Lung microvascular endothelial cell (primary cell): ENCODE measurements around the gene IL32. TPM values are rescaled to one million over a fixed set of nuclear protein-coding genes. Genes with fewer than 3 reads are reported as not detected.

Source experiments
- DNase-seq, 2 donors: peaks; one replicate each; pipeline versions ENCODE4 v3.0.0 to v3.0.0-alpha.2; 2010; ENCODE audit warnings: low read depth in 2 of 2
- total RNA-seq: library from RNA; depleted of rRNA; stranded (reverse); fragments of >200 nt; gene quantifications from 2 replicates; pipeline ENCODE4 v1.2.1, GENCODE V29; 2014

Gene IL32
- total RNA-seq, 1 donor from 2014 or later, result 26.2 TPM

DNA sequence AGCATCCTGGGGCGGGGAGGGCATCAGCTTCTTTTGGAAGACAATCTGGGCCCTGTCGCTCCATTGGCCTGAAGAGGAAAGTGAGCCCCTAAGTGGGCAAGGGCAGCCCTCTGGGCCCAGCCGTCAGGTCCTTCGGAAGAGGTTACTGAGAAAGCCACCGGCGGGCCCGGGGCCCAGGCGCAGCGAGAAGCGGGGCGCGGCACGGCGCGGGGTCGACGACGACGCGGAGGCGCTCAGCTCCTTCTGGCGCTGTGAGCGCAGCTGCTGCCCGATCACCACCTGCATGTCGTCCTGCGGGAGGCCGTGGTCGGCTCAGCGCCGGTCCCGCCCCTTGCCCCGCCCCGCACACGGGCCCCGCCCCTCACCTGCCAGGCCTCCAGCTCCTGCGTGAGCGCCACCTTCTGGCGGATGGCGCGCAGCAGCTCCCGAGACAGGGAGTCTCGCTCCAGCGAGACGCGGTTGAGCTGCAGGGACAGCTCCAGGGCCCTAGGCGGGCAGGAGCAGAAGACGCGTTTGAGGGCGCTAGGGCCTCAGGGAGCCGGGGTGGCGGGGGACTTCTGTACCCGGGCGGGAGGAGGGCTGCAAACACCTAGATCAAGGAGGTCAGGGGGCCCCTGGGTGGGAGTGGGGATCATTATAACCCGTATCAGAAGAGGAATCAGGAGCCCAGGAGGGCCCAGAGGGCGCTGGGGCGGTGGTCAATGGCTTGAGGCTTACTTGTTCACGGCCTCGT is 37.3 kb upstream of the IL32 start:
- peak; percentile 69 to 87 for DNase-seq

- DNase-seq, result no peak
Measured at GRCh38 chr16:3028716-3029319, 36.6 kb upstream of the IL32 start.

- peak in 1 of 2 donors; percentile 26 for DNase-seq
Measured at GRCh38 chr16:3029491-3030221, 35.8 kb upstream of the IL32 start.

- DNase-seq, result no peak
Measured at GRCh38 chr16:3030222-3031212, 34.9 kb upstream of the IL32 start.

DNA sequence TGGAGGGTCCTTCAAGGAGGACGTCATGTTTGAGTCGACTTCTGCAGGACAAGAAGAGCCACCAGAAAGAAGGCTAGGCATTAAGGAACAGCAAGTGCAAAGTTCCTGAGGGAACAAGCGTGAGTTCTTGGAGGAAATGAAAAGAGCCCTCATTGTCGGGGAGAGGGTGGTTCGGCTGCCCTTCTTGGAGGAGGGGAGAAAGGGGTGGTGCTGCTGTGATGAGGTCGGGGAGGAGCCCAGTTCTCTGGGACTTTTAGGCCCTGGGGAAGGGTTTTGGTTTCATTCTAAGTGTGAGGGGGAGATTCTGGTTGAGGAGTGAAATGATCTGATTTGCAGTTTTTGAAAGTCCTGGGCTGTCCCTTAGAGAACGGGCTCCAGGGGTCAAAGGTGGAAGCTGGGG is 32.8 kb upstream of the IL32 start:
- DNase-seq, result no peak

- DNase-seq, result no peak
Measured at GRCh38 chr16:3035289-3035971, 30.0 kb upstream of the IL32 start.

- no peak for DNase-seq
Measured at GRCh38 chr16:3035972-3036725, 29.3 kb upstream of the IL32 start.

GRCh38 chr16:3036726-3037315 is 28.6 kb upstream of the IL32 start, which contains the start of gene BICDL2:
Gene BICDL2 (minus strand): TSS chr16:3036944. CDS start chr16:3035496, 1,448 bp downstream.
- no peak for DNase-seq

GRCh38 chr16:3038256-3038655 is 27.2 kb upstream of the IL32 start:
- no peak for DNase-seq

- no peak for DNase-seq
Measured at GRCh38 chr16:3038896-3039295, 26.5 kb upstream of the IL32 start.

- DNase-seq, result no peak
Measured at GRCh38 chr16:3042376-3042775, 23.1 kb upstream of the IL32 start.

DNA sequence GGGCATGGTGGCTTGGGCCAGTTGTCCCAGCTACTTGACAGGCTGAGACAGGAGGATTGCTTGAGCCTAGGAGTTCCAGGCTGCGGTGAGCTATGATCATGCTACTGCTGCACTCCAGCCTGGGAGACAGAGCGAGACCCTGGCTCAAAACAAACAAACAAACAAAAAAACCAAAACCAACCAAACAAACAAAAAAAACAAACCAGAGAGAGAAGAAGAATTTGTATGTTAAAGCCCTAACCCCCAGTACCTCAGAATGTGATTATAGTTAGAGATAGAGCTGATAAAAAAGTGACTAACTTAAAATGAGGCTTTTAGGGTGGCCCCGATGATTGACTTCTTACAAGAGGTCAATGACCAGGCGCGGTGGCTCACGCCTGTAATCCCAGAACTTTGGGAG is 20.7 kb upstream of the IL32 start:
- DNase-seq, result no peak

DNA sequence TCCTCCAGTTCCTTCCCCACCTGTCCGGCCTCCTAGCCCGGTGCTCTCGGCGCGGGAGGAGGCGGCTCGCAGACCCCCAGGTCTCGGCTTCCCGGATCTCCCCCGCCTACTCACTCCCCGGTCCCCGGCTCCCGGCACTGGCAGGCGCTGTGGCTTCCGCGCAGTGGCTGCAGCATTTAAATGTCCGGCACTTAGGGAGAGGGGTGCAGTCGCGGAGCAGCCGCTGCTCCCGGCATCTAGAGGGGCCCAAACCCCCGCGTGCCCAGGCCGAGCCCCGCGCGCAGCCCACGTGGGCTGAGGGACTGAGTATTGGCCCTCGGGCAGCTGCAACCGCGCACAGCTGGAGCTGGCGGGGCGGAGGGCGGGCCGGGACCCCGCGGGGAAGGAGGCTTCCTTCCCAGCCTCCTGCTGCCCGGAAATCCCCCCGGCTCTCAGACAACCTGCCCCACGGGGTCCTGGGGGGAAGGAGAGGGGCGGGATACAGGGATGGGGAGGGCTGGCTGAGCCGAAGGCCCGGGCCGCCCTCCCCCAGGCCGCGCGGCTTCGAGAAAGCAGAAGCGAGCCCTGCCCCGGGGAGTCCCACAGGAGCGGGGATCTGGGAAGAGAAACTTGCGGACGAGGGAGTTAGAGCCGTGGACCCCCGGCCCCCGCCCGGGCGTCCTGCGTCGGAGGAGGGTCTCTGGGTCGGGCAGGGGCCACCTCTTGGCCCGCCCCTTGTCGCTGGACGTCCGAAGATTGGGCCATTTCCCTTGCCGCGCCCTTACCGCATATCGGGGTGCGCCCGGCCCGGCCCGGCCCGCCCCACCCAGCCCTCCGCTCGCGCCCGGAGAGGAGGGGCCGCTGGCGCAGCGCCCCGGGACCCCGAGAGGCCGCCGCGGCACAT is 19.4 kb upstream of the IL32 start, which contains the start of gene MMP25:
MMP25 (plus strand) TSS at position 804 of the 883 bp plus-strand sequence. CDS start 357 bp downstream, outside the sequence.
- DNase-seq, result no peak

- DNase-seq, result no peak
Measured at GRCh38 chr16:3046641-3047386, 18.6 kb upstream of the IL32 start.

GRCh38 chr16:3047387-3047720 is 18.1 kb upstream of the IL32 start:
- DNase-seq, result no peak

- no peak for DNase-seq
Measured at GRCh38 chr16:3049921-3050481, 15.4 kb upstream of the IL32 start.

DNA sequence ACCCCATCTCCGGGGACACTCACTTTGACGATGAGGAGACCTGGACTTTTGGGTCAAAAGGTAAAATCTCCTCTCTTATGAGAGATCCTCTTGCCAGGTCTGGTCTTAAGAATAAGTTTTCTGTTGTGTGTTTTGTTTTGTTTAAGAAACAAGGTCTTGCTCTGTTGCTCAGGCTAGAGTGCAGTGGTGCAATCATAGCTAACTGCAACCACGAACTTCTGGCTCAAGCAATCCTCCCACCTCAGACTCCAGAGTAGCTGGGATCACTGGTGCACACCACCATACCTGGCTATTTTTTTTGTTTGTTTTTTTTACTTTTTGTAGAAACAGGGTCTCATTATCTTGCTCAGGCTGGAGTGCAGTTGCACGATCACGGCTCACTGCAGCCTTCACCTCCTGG is 15.0 kb upstream of the IL32 start:
- no peak for DNase-seq

GRCh38 chr16:3051009-3051408 is 14.4 kb upstream of the IL32 start:
- DNase-seq, result no peak
